GM18858 (cell line): ENCODE data around the gene HIBCH.
"Not testable (repeated sequence)": the region's sequence is repeated elsewhere in the genome, so short reads cannot be mapped to it uniquely, and the experiment has no call there.

ENCODE experiments used
- ATAC-seq: cut with Tn5 transposase; IDR thresholded peaks from one replicate; pipeline ENCODE4 v1.9.1; 2021; ENCODE audit not compliant: unreplicated experiment

HIBCH gene

GRCh38 chr2:190255676-190256075, 64.0 kb downstream of the HIBCH start:
- no peak for ATAC-seq

GRCh38 chr2:190254063-190254850, 65.4 kb downstream of the HIBCH start:
- no peak for ATAC-seq

GRCh38 chr2:190250421-190250820, 69.2 kb downstream of the HIBCH start:
- ATAC-seq, result no peak

- ATAC-seq, result no peak
These were observed 84.0 kb downstream of the HIBCH start for GRCh38 chr2:190235551-190236075.

GRCh38 chr2:190235101-190235500, 84.5 kb downstream of the HIBCH start:
- no peak for ATAC-seq

GRCh38 chr2:190223989-190224388, 95.6 kb downstream of the HIBCH start:
- ATAC-seq, result not testable (repeated sequence)

GRCh38 chr2:190222745-190223144, 96.9 kb downstream of the HIBCH start:
- ATAC-seq, result not testable (repeated sequence)

GRCh38 chr2:190221429-190221828, 98.2 kb downstream of the HIBCH start:
- ATAC-seq, result no peak

GRCh38 chr2:190219186-190219585, 100.4 kb downstream of the HIBCH start:
- no peak for ATAC-seq

GRCh38 chr2:190217616-190218015, 102.0 kb downstream of the HIBCH start:
- no peak for ATAC-seq

- no peak for ATAC-seq
These were observed 102.8 kb downstream of the HIBCH start for GRCh38 chr2:190216829-190217228.

- ATAC-seq, result no peak
These were observed 104.0 kb downstream of the HIBCH start for GRCh38 chr2:190215620-190216019.

- no peak for ATAC-seq
These were observed 105.0 kb downstream of the HIBCH start for GRCh38 chr2:190214426-190215194.

GRCh38 chr2:190213441-190214335, 105.9 kb downstream of the HIBCH start:
- ATAC-seq, result no peak

- no peak for ATAC-seq
These were observed 109.2 kb downstream of the HIBCH start for GRCh38 chr2:190210471-190210870.

GRCh38 chr2:190209559-190209958, 110.1 kb downstream of the HIBCH start:
- no peak for ATAC-seq

GRCh38 chr2:190207930-190208329, 111.7 kb downstream of the HIBCH start:
- ATAC-seq, result no peak

GRCh38 chr2:190205657-190206056, 114.0 kb downstream of the HIBCH start:
- no peak for ATAC-seq

- ATAC-seq, result no peak
These were observed 117.0 kb downstream of the HIBCH start for GRCh38 chr2:190202604-190203003.

GRCh38 chr2:190202018-190202417, 117.6 kb downstream of the HIBCH start:
- ATAC-seq, result no peak

GRCh38 chr2:190200603-190201002, 119.0 kb downstream of the HIBCH start:
- no peak for ATAC-seq
